Lower leg skin (tissue), 4 donors: Measurements from ENCODE around the gene GSTM4. TPM values are rescaled to one million over a fixed set of nuclear protein-coding genes. Genes with fewer than 3 reads are reported as not detected.
"Not testable (repeated sequence)": the region's sequence is repeated elsewhere in the genome, so short reads cannot be mapped to it uniquely, and the experiment has no call there.

Experiments used
- DNase-seq, 2 donors: peaks; one replicate each; pipeline ENCODE4 v3.0.0-alpha.2; 2019; ENCODE audit warnings: low spot score in 2 of 2
- H3K4me3 ChIP-seq: fragments of 200-600 bp; sonication (generic); 2 replicates; pipeline ENCODE4 v1.5.1; 2017; ENCODE audit warnings: mild to moderate bottlenecking, low read depth; ENCODE audit not compliant: poor library complexity, severe bottlenecking
- CTCF ChIP-seq, 3 donors: fragments of 450-650 bp; IDR thresholded peaks; one replicate each; pipeline ENCODE4 v1.5.1; 2016; ENCODE audit warnings: antibody characterized with exemption in 3 of 3, mild to moderate bottlenecking in 3 of 3, moderate library complexity in 2 of 3
- POLR2A ChIP-seq, 2 donors: fragments of 450-650 bp; IDR thresholded peaks; one replicate each; pipeline ENCODE4 v1.6.1; 2016 to 2017; ENCODE audit warnings: antibody characterized with exemption in 2 of 2, mild to moderate bottlenecking in 1 of 2, moderate library complexity in 1 of 2
- WGBS, 2 donors: methylation state at CpG; one replicate each; pipeline ENCODE4 v1.1.5; 2018; 5-methylcytosine and 5-hydroxymethylcytosine counted together
- intact Hi-C: fragments of 100-400 bp; cut with DNase I; formaldehyde crosslinking; loops from one replicate; pipeline ENCODE4 v1.15.0; 2023; ENCODE audit warnings: low total_unique reads
- total RNA-seq, 4 donors: library from RNA; depleted of rRNA; stranded (reverse); fragments of >200 nt; gene quantifications; one replicate each; pipeline ENCODE4 v1.1.0, GENCODE V29; 2016

Gene GSTM4
- total RNA-seq, 4 donors from 2014 or later: 13.4 to 23.3 (median 19.1) TPM

- H3K4me3 ChIP-seq: no peak overlapping the region
- intact Hi-C loops: no loop called here
- WGBS, 2 donors: 48 to 88% methylated on average over 1 of the region's 1 CpG
- no peak for TF ChIP-seq POLR2A (IDR thresholded peaks at IDR 0.05)
- TF ChIP-seq CTCF (IDR thresholded peaks at IDR 0.05): no peak
- no peak for DNase-seq
Observed at GRCh38 chr1:109664671-109665070, 8.8 kb downstream of the GSTM4 start.

GRCh38 chr1:109667452-109668122 lies 11.7 kb downstream of the GSTM4 start, which contains the start of gene GSTM2:
GSTM2 (plus strand) TSS chr1:109668057; CDS start chr1:109668116, 59 bp downstream.
- DNase-seq: peak; percentile 93 to 99
- no peak for TF ChIP-seq CTCF (IDR thresholded peaks at IDR 0.05)
- no peak for TF ChIP-seq POLR2A (IDR thresholded peaks at IDR 0.05)
- 6 to 9% methylated on average over 22 of the region's 22 CpGs for WGBS, 2 donors
- H3K4me3 ChIP-seq: peak within 1 kb of the TSS; percentile 14
- intact Hi-C loops: no loop called here

- WGBS, 2 donors: 4 to 5% methylated on average over 22 to 23 of the region's 26 CpGs
- H3K4me3 ChIP-seq: peak overlapping the region; percentile 14
- peak in 1 of 2 donors; percentile 85 for DNase-seq
- intact Hi-C loops: no loop called here
- TF ChIP-seq CTCF (IDR thresholded peaks at IDR 0.05) (no peak), POLR2A (IDR thresholded peaks at IDR 0.05) (no peak)
Observed at GRCh38 chr1:109668123-109668775, 12.3 kb downstream of the GSTM4 start.

GRCh38 chr1:109669246-109669948 lies 13.5 kb downstream of the GSTM4 start:
- no peak for DNase-seq
- H3K4me3 ChIP-seq: no peak overlapping the region
- 94 to 97% methylated on average over 21 to 22 of the region's 22 CpGs for WGBS, 2 donors
- intact Hi-C loops: no loop called here
- no peak for TF ChIP-seq POLR2A (IDR thresholded peaks at IDR 0.05)
- TF ChIP-seq CTCF (IDR thresholded peaks at IDR 0.05): no peak

- H3K4me3 ChIP-seq, intact Hi-C loops, DNase-seq: not testable (repeated sequence)
- 95 to 96% methylated on average over 4 to 5 of the region's 5 CpGs for WGBS, 2 donors
Observed at GRCh38 chr1:109669949-109670302, 14.0 kb downstream of the GSTM4 start.

GRCh38 chr1:109671067-109671466 lies 15.2 kb downstream of the GSTM4 start:
- DNase-seq: no peak
- intact Hi-C loops: no loop called here
- WGBS, 2 donors: 91 to 97% methylated on average over 5 of the region's 5 CpGs

GRCh38 chr1:109673861-109674260 lies 18.0 kb downstream of the GSTM4 start:
- H3K4me3 ChIP-seq, intact Hi-C loops, DNase-seq: not testable (repeated sequence)
- WGBS, 2 donors: 90 to 91% methylated on average over 2 of the region's 2 CpGs

More at GRCh38 chr1:109671067-109671466, 15.2 kb downstream of the GSTM4 start:
- no peak for TF ChIP-seq POLR2A (IDR thresholded peaks at IDR 0.05)
- TF ChIP-seq CTCF (IDR thresholded peaks at IDR 0.05): no peak
- H3K4me3 ChIP-seq: no peak overlapping the region

- intact Hi-C loops: not testable (repeated sequence)
- 82 to 85% methylated on average over 3 of the region's 3 CpGs for WGBS, 2 donors
Observed at GRCh38 chr1:109676683-109677381, 20.9 kb downstream of the GSTM4 start.

More at GRCh38 chr1:109676683-109677381, 20.9 kb downstream of the GSTM4 start:
- not testable (repeated sequence) for H3K4me3 ChIP-seq, DNase-seq
